Stomach (tissue), 4 donors: ENCODE data around the gene TMEM178A.

Experiments used
- EP300 ChIP-seq: sonication (generic); formaldehyde crosslinking; IDR thresholded peaks from one replicate; pipeline ENCODE4 v1.6.1; 2017; ENCODE audit warnings: antibody characterized with exemption
- POLR2A ChIP-seq, 4 donors: fragments of 450-650 bp; IDR thresholded peaks; one replicate each; pipeline ENCODE4 v1.6.1; 2016; ENCODE audit warnings: antibody characterized with exemption in 4 of 4, control low read depth in 2 of 4, mild to moderate bottlenecking in 1 of 4, moderate library complexity in 1 of 4
- TF ChIP-seq, protein P1 (sequence below), 7 experiments: fragments of 450-650 bp in 4 of 7; fragments of 200-600 bp in 3 of 7; sonication (generic) in 3 of 7; IDR thresholded peaks; one replicate each; pipeline ENCODE4 v1.5.1; 2016 to 2019; ENCODE audit warnings: antibody characterized with exemption in 7 of 7, control low read depth in 2 of 7, mild to moderate bottlenecking in 1 of 7

DNA sequence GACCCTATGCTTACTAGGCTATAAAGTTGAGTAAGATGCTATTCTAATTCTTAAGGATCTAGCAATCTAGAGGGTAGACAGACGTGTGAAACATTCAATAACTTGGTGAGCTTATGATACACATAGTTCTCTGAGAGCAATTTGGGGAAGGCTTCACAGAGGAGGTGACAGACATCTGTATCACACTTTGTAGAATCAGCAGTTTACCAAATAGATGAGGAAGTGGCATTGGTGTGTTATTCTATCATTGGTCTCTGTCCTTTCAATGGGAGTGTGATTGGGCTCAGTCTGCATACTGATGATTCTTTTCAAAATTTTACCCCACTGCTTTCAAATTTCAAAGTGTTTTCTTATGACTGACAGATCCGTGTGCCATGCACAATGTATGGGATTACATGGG is 47.0 kb upstream of the TMEM178A start:
- TF ChIP-seq, protein P1, sequence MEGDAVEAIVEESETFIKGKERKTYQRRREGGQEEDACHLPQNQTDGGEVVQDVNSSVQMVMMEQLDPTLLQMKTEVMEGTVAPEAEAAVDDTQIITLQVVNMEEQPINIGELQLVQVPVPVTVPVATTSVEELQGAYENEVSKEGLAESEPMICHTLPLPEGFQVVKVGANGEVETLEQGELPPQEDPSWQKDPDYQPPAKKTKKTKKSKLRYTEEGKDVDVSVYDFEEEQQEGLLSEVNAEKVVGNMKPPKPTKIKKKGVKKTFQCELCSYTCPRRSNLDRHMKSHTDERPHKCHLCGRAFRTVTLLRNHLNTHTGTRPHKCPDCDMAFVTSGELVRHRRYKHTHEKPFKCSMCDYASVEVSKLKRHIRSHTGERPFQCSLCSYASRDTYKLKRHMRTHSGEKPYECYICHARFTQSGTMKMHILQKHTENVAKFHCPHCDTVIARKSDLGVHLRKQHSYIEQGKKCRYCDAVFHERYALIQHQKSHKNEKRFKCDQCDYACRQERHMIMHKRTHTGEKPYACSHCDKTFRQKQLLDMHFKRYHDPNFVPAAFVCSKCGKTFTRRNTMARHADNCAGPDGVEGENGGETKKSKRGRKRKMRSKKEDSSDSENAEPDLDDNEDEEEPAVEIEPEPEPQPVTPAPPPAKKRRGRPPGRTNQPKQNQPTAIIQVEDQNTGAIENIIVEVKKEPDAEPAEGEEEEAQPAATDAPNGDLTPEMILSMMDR (IDR thresholded peaks at IDR 0.05) = no peak
- TF ChIP-seq POLR2A (IDR thresholded peaks at IDR 0.05) = no peak
- no peak for TF ChIP-seq EP300
